Memory B cell (primary cell): ENCODE data around the gene TRIM13.

Experiments used
- ATAC-seq: fragments of 150-1000 bp; cut with Tn5 transposase; 2 replicates; pipeline ENCODE4 v1.10.0; 2021; ENCODE audit warnings: low read depth, mild to moderate bottlenecking, moderate library complexity
- DNase-seq, 2 donors: peaks; one replicate each; pipeline ENCODE4 v3.0.0; 2022; ENCODE audit warnings: low spot score in 2 of 2
- H3K27ac Mint-ChIP-seq: one replicate; pipeline ENCODE4 v1.8.0; 2022; ENCODE audit warnings: mild to moderate bottlenecking, moderate library complexity, mixed read lengths
- H3K27me3 Mint-ChIP-seq: one replicate; pipeline ENCODE4 v1.8.0; 2022; ENCODE audit warnings: mixed read lengths
- H3K36me3 Mint-ChIP-seq: one replicate; pipeline ENCODE4 v1.8.0; 2022; ENCODE audit warnings: mild to moderate bottlenecking, mixed read lengths
- H3K4me1 Mint-ChIP-seq: one replicate; pipeline ENCODE4 v1.8.0; 2022; ENCODE audit warnings: mixed read lengths
- H3K4me3 Mint-ChIP-seq: one replicate; pipeline ENCODE4 v1.8.0; 2022; ENCODE audit warnings: mild to moderate bottlenecking, moderate library complexity, mixed read lengths
- H3K9me3 Mint-ChIP-seq: one replicate; pipeline ENCODE4 v1.8.0; 2022; ENCODE audit warnings: mixed read lengths

TRIM13 gene

GRCh38 chr13:50012396-50013169, 15.7 kb downstream of the TRIM13 start:
- Mint-ChIP-seq H3K4me3 (no peak overlapping the region), H3K27ac (peak overlapping the region; percentile 41), H3K27me3 (no peaks in the 10 kb centered on the region), H3K9me3 (no peaks in the 10 kb centered on the region), H3K4me1 (peaks cover 13% of the 10 kb centered on the region), H3K36me3 (peaks cover 27% of the 10 kb centered on the region)
- DNase-seq (no peak), ATAC-seq (no peak)

- Mint-ChIP-seq H3K4me3 (no peak overlapping the region), H3K36me3 (peaks cover 33% of the 10 kb centered on the region), H3K9me3 (no peaks in the 10 kb centered on the region), H3K4me1 (peaks cover 19% of the 10 kb centered on the region), H3K27me3 (no peaks in the 10 kb centered on the region), H3K27ac (peak overlapping the region; percentile 84)
- DNase-seq (no peak), ATAC-seq (no peak)
Measured at GRCh38 chr13:50014386-50014785, 17.5 kb downstream of the TRIM13 start.

GRCh38 chr13:50015258-50015657, 18.4 kb downstream of the TRIM13 start, which contains the start of gene KCNRG:
KCNRG (plus strand) TSS chr13:50015444; CDS start chr13:50015494, 50 bp downstream.
- Mint-ChIP-seq H3K27ac (peak within 1 kb of the TSS; percentile 84), H3K36me3 (peaks cover 28% of the 10 kb centered on the region), H3K27me3 (no peaks in the 10 kb centered on the region), H3K4me1 (peaks cover 19% of the 10 kb centered on the region), H3K4me3 (no peak within 1 kb of the TSS), H3K9me3 (no peaks in the 10 kb centered on the region)
- ATAC-seq = no peak
- DNase-seq = no peak

DNA sequence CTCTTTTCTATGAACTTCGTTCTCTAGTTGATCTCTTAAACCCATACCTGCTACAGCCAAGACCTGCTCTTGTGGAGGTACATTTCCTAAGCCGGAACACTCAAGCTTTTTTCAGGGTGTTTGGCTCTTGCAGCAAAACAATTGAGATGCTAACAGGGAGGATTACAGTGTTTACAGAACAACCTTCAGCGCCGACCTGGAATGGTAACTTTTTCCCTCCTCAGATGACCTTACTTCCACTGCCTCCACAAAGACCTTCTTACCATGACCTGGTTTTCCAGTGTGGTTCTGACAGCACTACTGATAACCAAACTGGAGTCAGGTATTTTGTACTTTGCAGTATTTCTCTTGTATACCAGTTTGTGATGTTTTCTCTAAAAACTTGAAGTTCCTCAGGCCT, 18.9 kb downstream of the TRIM13 start:
- Mint-ChIP-seq H3K27me3 (no peaks in the 10 kb centered on the region), H3K36me3 (peaks cover 29% of the 10 kb centered on the region), H3K27ac (peak overlapping the region; percentile 84), H3K9me3 (no peaks in the 10 kb centered on the region), H3K4me1 (peaks cover 18% of the 10 kb centered on the region), H3K4me3 (no peak overlapping the region)
- DNase-seq (no peak), ATAC-seq (no peak)

GRCh38 chr13:50016444-50016843, 19.6 kb downstream of the TRIM13 start:
- Mint-ChIP-seq H3K27ac (peak overlapping the region; percentile 84), H3K36me3 (peaks cover 29% of the 10 kb centered on the region), H3K4me3 (no peak overlapping the region), H3K27me3 (no peaks in the 10 kb centered on the region), H3K4me1 (peaks cover 18% of the 10 kb centered on the region), H3K9me3 (no peaks in the 10 kb centered on the region)
- ATAC-seq (no peak), DNase-seq (no peak)

- peaks cover 14% of the 10 kb centered on the region for H3K4me1 Mint-ChIP-seq
- DNase-seq (no peak), ATAC-seq (no peak)
- peaks cover 20% of the 10 kb centered on the region for H3K36me3 Mint-ChIP-seq
- H3K27ac Mint-ChIP-seq = no peak overlapping the region
- no peaks in the 10 kb centered on the region for H3K9me3 Mint-ChIP-seq
- H3K27me3 Mint-ChIP-seq = no peaks in the 10 kb centered on the region
- H3K4me3 Mint-ChIP-seq = no peak overlapping the region
Measured at GRCh38 chr13:50017819-50018218, 21.0 kb downstream of the TRIM13 start.

- no peaks in the 10 kb centered on the region for H3K9me3 Mint-ChIP-seq
- DNase-seq (no peak), ATAC-seq (no peak)
- no peaks in the 10 kb centered on the region for H3K27me3 Mint-ChIP-seq
- no peak overlapping the region for H3K27ac Mint-ChIP-seq
- H3K36me3 Mint-ChIP-seq = peaks cover 8% of the 10 kb centered on the region
- H3K4me3 Mint-ChIP-seq = no peak overlapping the region
- H3K4me1 Mint-ChIP-seq = peaks cover 10% of the 10 kb centered on the region
Measured at GRCh38 chr13:50025436-50025835, 28.6 kb downstream of the TRIM13 start.

DNA sequence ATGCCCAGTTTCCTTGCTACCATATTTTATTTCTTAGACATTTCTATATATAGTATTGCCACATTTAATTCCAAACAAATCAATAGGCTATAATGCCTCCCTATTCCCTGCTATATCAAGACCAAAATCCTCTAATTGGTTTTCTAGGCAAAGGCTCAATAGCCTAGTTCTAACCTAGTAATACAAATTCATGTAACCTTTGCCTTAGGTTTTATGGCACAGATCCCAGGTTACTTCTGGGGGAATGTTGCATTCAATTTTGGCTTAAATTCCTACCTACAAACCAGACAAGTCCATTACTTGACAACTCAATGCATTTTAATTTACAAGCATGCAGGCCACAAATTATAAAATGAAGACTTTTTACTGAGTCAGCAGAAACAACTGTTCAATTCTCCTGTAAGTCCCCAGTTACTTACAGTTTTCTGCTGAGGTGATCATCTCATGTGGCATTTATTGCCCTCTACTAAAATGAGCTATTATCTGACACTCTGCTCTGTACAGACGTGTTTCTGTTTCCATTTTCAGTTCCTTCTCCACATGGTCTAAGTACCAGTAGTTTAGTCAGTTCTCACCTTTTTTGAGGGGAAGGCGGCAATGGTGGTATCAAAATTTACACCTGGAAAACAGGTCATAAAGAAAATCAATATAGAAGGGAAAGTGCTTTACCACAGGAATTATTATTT, 30.1 kb downstream of the TRIM13 start:
- Mint-ChIP-seq H3K27me3 (no peaks in the 10 kb centered on the region), H3K4me1 (peaks cover 8% of the 10 kb centered on the region), H3K36me3 (peaks cover 6% of the 10 kb centered on the region), H3K9me3 (no peaks in the 10 kb centered on the region), H3K4me3 (no peak overlapping the region), H3K27ac (peak overlapping the region; percentile 68)
- DNase-seq (no peak), ATAC-seq (peak; percentile 97)

- DNase-seq = no peak
- Mint-ChIP-seq H3K4me1 (peaks cover 13% of the 10 kb centered on the region), H3K9me3 (no peaks in the 10 kb centered on the region), H3K4me3 (no peak overlapping the region), H3K36me3 (peaks cover 3% of the 10 kb centered on the region), H3K27me3 (no peaks in the 10 kb centered on the region), H3K27ac (no peak overlapping the region)
- ATAC-seq = no peak
Measured at GRCh38 chr13:50030315-50030714, 33.5 kb downstream of the TRIM13 start.

- no peaks in the 10 kb centered on the region for H3K36me3 Mint-ChIP-seq
- no peak for DNase-seq
Measured at GRCh38 chr13:50033725-50034124, 36.9 kb downstream of the TRIM13 start.

GRCh38 chr13:50037788-50038187, 40.9 kb downstream of the TRIM13 start:
- peaks cover 3% of the 10 kb centered on the region for H3K36me3 Mint-ChIP-seq
- ATAC-seq (no peak), DNase-seq (no peak)
- H3K4me1 Mint-ChIP-seq = peaks cover 5% of the 10 kb centered on the region
- no peak overlapping the region for H3K27ac Mint-ChIP-seq
- no peaks in the 10 kb centered on the region for H3K9me3 Mint-ChIP-seq
- H3K27me3 Mint-ChIP-seq = no peaks in the 10 kb centered on the region
- no peak overlapping the region for H3K4me3 Mint-ChIP-seq

More at GRCh38 chr13:50033725-50034124, 36.9 kb downstream of the TRIM13 start:
- H3K27me3 Mint-ChIP-seq = no peaks in the 10 kb centered on the region
- no peaks in the 10 kb centered on the region for H3K9me3 Mint-ChIP-seq
- ATAC-seq = peak; percentile 6
- no peak overlapping the region for H3K27ac Mint-ChIP-seq
- peaks cover 7% of the 10 kb centered on the region for H3K4me1 Mint-ChIP-seq
- no peak overlapping the region for H3K4me3 Mint-ChIP-seq

DNA sequence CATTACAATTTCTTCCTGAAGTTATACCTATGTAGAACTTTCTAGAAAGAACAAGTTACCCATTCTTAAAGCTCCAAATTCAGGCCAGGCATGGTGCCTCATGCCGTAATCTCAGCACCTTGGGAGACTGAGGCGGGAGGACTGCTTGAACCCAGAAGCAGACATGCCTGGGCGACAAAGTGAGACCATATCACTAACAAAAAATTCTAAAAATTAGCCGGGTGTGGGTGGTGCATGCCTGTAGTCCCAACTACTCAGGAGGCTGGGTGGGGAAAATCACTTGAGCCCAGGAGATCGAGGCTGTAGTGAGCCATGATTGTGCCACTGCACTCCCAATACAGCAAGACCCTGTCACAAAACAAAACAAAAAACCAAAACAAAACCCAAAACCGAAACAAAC, 41.4 kb downstream of the TRIM13 start:
- Mint-ChIP-seq H3K27me3 (no peaks in the 10 kb centered on the region), H3K9me3 (no peaks in the 10 kb centered on the region), H3K4me3 (no peak overlapping the region), H3K4me1 (peaks cover 4% of the 10 kb centered on the region), H3K36me3 (peaks cover 7% of the 10 kb centered on the region), H3K27ac (no peak overlapping the region)
- ATAC-seq (no peak), DNase-seq (no peak)

DNA sequence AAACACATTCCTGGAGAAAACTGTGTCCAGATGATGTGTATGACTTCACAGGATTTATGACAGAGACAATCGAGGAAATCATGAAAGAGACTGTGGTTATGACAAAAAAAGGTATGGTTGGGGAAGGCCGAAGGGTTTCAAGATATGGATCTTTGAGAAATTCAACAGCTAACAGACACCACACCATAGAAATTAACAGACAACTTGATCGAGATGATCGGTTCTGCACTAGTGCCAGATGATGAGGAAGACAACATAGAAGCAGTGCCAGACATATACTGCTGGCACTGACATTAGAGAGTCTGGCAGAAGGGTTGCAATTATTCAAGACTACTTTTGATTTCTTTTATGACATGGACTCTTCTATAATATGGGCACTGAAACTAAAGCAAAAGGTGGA, 55.6 kb downstream of the TRIM13 start:
- DNase-seq = no peak
- Mint-ChIP-seq H3K4me1 (peaks cover 12% of the 10 kb centered on the region), H3K27ac (peak overlapping the region; percentile 14), H3K4me3 (no peak overlapping the region), H3K36me3 (peaks cover 17% of the 10 kb centered on the region), H3K9me3 (peaks cover 2% of the 10 kb centered on the region), H3K27me3 (no peaks in the 10 kb centered on the region)
- ATAC-seq = no peak

DNA sequence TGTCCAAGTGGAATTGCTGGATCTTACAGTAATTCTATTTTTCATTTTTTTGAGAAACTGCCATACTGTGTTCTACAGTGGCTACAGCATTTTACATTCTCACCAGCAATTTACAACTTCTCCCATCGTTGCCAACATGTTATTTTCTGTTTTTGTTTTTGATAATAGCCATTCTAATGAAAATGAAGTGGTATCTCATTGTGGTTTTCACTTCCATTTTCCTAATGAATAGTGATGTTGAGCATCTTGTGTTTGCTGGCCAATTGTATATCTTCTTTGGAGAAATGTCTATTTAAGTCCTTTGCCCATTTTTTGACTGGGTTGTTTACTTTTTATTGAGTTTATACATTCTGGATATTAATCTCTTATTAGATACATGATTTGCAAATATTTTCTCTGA, 57.0 kb downstream of the TRIM13 start:
- DNase-seq (no peak), ATAC-seq (no peak)
- Mint-ChIP-seq H3K27ac (no peak overlapping the region), H3K27me3 (no peaks in the 10 kb centered on the region), H3K9me3 (peaks cover 2% of the 10 kb centered on the region), H3K4me3 (no peak overlapping the region), H3K4me1 (peaks cover 16% of the 10 kb centered on the region), H3K36me3 (peaks cover 18% of the 10 kb centered on the region)
